Dermis lymphatic vessel endothelial cell (primary cell): ENCODE data around the gene P2RY4. TPM values are rescaled to one million over a fixed set of nuclear protein-coding genes. Genes with fewer than 3 reads are reported as not detected.

Experiments used
- total RNA-seq: library from RNA; depleted of rRNA; stranded (reverse); fragments of >200 nt; gene quantifications from 2 replicates; pipeline ENCODE4 v1.2.1, GENCODE V29; 2014

P2RY4 gene
- 0.09 TPM in 1 of 2 replicates, not detected in the other for total RNA-seq

GRCh38 chrX:70260104-70260503, at the start of gene P2RY4:
Gene P2RY4 (minus strand): TSS chrX:70260204. CDS start chrX:70259624, 580 bp downstream.

GRCh38 chrX:70289793-70290770, 30.1 kb upstream of the P2RY4 start, which contains the start of the genes KIF4A and PDZD11:
Gene KIF4A (plus strand): TSS chrX:70290104. CDS start chrX:70290459, 355 bp downstream.
Gene PDZD11 (minus strand): TSS chrX:70289927. CDS start chrX:70289341, 586 bp downstream.

GRCh38 chrX:70281951-70282350, 21.9 kb upstream of the P2RY4 start, which contains the start of gene RAB41:
Gene RAB41 (plus strand): TSS chrX:70282172. CDS start chrX:70282218, 46 bp downstream.

GRCh38 chrX:70268034-70268433, 8.0 kb upstream of the P2RY4 start, which contains the start of gene ARR3:
Gene ARR3 (plus strand): TSS chrX:70268334. CDS start chrX:70269386, 1,052 bp downstream.

GRCh38 chrX:70234355-70234754, 25.6 kb downstream of the P2RY4 start, which contains the start of gene AWAT1:
Gene AWAT1 (plus strand): TSS chrX:70234655. CDS start chrX:70234696, 41 bp downstream.

Other genes starting within 250 kb of the P2RY4 start
- gene AWAT2, start 210.3 kb downstream of the P2RY4 start, total RNA-seq: 0.17 and 0.43 TPM in 2 replicates
- not detected in 2 replicates for gene OTUD6A, start 197.7 kb downstream of the P2RY4 start, total RNA-seq
- gene IGBP1, start 126.8 kb downstream of the P2RY4 start, total RNA-seq: 86.5 and 118 TPM in 2 replicates
- gene DGAT2L6, start 82.7 kb downstream of the P2RY4 start, total RNA-seq: not detected in 2 replicates
- not detected in 2 replicates for gene AWAT1, start 25.5 kb downstream of the P2RY4 start, total RNA-seq
- gene ARR3, start 8.1 kb upstream of the P2RY4 start, total RNA-seq: not detected in 2 replicates
- not detected in 2 replicates for gene RAB41, start 22.0 kb upstream of the P2RY4 start, total RNA-seq
- 32.1 and 32.9 TPM in 2 replicates for gene PDZD11, start 29.7 kb upstream of the P2RY4 start, total RNA-seq
- gene KIF4A, start 29.9 kb upstream of the P2RY4 start, total RNA-seq: 2.6 and 2.9 TPM in 2 replicates
- gene GDPD2, start 163.1 kb upstream of the P2RY4 start, total RNA-seq: not detected in 2 replicates
- gene DLG3, start 184.6 kb upstream of the P2RY4 start, total RNA-seq: 0.54 and 1.2 TPM in 2 replicates